UCSD-AML1 (cell line): ENCODE data around the gene ZNF157.
"Not testable (repeated sequence)": the region's sequence is repeated elsewhere in the genome, so short reads cannot be mapped to it uniquely, and the experiment has no call there.

Experiments
- DNase-seq: peaks from one replicate; lab custom pipeline; 2025; ENCODE audit not compliant: unreplicated experiment; lab: John Stamatoyannopoulos, UW

The ZNF157 gene

DNA sequence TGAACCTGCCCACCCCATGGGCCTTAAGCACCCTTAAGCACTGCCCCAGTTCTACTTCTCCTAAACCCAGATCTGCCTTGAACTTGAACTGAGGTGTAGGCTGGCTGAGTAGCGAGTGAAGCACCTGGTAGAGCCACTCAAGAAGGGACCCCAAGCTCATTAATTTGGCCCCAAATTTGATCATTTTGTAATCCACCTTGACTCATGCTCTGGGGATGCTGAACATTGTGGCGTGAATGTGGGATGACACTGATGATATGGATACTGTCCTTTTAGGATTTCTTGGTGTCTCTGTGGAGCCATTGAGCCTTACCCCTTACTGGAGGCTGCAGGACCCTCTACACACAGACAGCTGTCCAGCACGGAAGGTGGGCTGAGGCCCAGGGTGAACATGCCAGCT, at the start of gene ZNF157:
TSS of gene ZNF157 (plus strand) at position 301 of the 400 bp plus-strand sequence. CDS start at position 392, 91 bp downstream.
- DNase-seq = no peak

DNA sequence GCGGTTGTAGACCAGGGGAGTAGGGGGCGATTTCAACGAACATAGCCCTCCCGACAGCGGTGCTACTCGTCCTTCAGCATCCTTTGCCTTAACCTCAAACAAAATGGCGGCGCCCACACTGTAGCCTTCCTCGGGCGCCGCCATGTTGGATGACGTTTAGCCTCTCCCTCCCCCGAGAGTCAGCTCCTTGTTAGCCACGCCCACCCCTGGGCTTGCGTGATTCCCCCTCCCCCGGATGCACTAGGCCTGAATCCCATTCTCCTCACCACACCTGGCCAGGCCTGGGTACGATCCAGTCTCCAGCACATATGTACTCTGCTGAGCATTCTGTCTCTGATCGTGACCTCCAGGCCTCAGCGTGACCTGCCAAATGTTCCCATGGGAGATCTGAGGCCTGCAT, 49.0 kb upstream of the ZNF157 start:
- no peak for DNase-seq

GRCh38 chrX:47321823-47322371, 48.5 kb upstream of the ZNF157 start:
- DNase-seq = no peak

DNA sequence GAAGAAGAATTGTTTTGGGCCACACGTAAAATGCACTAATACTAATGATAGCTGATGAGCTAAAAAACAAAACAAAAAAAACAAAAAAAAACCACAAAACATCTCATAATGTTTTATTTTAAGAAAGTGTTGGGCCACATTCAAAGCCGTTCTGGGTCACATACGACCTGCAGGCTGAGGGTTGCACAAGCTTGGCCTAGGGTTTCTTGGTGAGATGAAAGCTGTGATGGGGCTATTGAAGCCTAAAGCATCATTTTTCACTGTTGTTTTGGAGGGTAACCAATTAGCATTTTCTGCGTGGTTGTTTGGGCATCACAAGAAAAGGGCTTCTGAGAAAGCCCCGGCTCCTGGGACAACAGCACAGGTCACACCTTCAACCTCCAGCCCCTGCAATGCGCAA, 42.5 kb upstream of the ZNF157 start:
- DNase-seq = no peak

GRCh38 chrX:47332729-47333128, 37.6 kb upstream of the ZNF157 start:
- not testable (repeated sequence) for DNase-seq

DNA sequence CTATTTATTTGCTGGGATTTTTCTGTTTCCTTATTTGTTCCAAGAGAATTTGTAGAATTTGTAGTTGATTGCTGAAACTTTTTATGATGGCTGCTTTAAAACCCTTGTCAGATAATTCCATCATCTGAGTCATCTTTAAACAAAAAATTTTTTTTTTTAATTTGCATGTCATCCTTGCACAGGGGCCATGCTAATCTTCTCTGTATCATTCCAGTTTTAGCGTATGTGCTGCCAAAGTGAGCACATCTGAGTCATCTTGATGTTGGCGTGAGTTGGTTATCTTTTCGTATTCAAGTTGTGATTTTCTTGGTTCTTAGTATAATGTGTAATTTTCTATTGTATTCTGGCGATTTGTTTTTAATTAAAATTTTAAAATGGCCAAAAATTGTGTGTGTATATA, 18.7 kb upstream of the ZNF157 start:
- DNase-seq = no peak

DNA sequence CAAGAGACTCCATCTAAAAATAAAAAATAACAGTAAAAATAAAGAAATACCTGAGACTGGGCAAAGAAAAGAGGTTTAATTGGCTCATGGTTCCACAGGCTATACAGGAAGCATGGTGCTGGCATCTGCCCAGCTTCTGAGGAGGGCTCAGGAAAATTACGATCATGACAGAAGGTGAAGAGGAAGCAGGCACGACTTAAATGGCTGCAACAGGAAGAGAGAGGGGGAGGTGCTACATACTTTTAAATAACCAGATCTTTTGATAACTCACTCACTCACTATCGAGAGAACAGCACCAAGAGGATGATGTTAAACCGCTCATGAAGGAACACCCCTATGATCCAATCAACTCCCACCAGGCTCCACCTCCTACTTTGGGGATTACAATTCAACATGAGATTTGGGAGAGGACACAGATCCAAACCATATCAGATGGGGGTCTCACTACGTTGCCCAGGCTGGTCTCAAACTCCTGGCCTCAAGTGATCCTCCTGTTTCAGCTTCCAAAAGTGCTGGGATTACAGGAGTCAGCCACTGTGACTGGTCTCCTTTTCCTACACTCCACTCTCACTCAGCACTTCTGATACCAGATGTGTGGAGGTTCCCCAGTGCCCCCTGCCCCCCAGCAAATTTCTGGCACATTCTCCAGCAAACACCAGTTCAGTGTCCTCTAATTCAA, 11.9 kb upstream of the ZNF157 start:
- DNase-seq = peak; percentile 26

DNA sequence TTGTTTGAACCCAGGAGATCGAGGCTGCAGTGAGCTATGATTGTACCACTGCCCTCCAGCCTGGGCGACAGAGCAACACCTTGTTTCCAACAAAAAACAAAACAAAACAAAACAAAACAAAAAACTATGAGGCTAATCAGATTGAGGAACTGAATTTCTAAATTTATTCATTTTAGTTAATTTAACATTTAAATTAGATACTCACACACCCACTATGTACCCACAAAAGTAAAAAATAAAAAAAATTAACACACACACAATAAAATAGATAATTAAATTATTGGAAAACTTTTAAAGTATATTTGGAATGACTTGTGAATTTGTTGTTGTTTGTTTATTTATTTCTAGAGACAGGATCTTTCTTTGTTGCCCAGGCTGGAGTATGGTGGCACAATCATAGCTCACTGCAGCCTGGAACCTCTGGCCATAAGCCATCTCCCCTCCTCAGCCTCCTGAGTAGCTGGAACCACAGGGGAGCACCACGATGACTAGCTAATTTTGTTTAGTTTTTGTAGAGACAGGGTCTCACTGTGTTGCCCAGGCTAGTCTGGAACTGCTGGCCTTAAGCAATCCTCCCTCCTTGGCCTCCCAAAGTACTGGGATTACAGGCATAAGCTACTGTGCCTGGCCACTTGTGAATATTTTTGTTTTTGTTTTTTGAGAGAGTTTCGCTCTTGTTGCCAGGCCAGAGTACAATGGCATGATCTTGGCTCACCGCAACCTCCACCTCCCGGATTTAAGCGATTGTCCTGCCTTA, 9.8 kb upstream of the ZNF157 start:
- DNase-seq = no peak

DNA sequence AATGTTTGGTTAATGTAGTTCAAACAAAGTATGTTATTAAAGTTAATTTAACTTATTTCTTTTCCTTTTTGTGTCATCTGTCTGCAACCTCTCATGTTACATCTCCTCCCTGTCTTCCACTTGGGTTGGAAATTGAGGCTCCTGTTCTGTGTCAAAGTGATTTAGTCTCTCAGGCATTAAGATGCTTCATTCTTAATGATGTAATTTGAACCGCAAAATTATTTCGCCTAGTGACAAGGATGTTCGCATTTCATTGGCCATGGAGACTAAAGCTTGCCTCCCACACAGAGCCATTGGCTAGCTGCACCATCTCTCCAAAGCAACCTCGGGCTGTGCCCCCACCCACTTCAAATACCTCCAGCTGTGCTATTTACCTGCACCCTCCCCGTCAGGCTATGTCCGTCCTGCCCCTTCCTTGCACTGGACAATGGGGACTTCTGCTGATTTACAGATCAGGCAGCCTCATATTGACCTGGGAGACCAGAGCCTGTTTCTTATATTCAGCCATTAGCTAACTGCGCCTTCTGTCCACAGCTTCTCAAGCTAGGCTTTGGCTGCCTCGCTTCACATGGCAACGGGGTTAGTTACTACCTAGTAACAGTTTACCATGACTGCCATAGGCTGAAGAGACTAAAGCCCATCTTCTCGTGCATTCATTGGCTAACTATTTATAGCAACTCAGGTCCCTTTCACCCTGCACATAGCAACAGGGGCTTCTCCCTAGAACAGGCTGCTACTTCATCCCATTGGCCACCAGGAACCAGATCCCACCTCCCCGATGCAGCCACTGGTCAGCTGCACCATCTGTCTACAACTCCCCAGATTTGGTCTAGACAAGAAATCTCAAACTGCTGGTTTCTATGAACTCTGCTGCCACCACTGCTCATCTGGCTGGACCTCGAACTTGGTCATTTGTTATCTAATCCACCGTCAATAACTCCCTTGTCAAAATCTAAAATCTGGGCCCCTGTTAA, 8.6 kb upstream of the ZNF157 start:
- DNase-seq = peak; percentile 21

GRCh38 chrX:47366041-47366722, 4.2 kb upstream of the ZNF157 start:
- no peak for DNase-seq

DNA sequence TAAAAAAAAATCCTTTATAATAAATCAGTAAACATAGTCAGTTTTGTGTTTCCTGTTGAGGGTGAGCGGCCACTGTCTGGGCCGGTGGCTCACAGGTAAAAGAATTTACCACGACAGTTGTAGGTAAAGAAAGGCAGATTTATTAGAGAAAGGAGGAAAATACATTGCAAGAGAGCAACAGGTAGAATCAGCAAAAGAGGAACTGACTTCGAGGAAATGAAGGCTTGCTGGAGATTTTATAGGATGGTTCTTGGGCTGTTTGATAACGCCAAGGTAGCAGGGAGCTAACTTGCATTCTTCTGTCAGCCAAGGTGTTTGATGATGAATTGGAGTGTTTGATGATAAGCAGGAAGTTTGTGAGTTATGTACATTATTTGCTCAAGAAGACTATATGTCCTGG, 2.8 kb downstream of the ZNF157 start:
- DNase-seq = no peak

DNA sequence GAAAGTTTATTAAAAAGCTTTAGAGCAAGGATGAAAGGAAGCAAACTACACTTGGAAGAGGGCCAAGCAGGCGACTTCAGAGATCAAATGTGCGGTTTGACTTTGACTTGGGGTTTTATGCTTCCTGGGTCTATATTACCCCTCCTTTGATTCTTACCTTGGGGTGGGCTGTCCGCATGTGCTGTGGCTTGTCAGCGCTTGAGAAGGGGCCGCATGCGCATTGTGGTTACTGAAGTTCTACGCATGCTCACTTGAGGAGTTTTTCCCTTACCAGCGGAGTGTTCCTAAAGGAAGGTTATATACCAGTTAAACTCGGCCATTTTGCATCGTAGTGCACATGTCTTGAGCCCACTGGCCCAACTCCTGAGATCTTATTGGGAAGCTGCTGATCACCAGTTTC, 9.9 kb downstream of the ZNF157 start:
- no peak for DNase-seq

GRCh38 chrX:47380837-47381236, 10.5 kb downstream of the ZNF157 start:
- not testable (repeated sequence) for DNase-seq

- peak; percentile 37 for DNase-seq
Observed at GRCh38 chrX:47384502-47384901, 14.1 kb downstream of the ZNF157 start.

- DNase-seq = no peak
Observed at GRCh38 chrX:47390780-47391179, 20.4 kb downstream of the ZNF157 start.

DNA sequence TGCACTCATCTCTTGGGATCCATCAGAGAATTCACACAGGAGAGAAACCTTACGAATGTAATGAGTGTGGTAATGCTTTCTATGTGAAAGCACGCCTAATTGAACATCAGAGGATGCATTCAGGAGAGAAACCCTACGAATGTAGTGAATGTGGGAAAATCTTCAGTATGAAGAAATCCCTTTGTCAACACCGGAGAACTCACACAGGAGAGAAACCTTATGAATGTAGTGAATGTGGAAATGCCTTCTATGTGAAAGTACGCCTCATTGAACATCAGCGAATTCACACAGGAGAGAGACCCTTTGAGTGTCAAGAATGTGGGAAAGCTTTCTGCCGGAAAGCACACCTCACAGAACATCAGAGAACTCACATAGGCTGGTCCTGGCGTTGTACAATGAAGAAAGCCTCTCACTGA, 42.8 kb downstream of the ZNF157 start:
- no peak for DNase-seq

GRCh38 chrX:47420265-47420664, 49.9 kb downstream of the ZNF157 start:
- no peak for DNase-seq

DNA sequence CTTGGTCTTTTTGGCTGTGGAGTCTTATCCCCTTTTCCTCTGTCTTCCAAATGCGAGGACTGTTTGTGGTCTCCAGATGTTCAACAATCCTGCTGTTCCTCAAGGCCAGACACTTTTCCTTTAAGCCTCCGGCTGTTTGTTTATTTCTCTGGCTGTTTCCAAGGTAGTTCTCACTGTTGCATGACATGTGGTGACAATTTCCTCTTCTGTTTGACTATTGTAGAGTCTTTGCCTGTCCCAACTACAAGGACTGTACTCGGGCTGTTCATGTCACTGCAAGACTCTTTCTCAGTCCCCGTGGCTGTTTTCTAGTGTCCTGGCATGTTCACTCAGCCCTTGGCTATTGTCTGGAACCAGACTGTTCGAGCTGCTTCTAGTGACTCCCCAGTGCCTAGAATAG, 50.6 kb downstream of the ZNF157 start:
- DNase-seq = no peak

GRCh38 chrX:47422444-47422843, 52.1 kb downstream of the ZNF157 start:
- DNase-seq = no peak

GRCh38 chrX:47430925-47431324, 60.5 kb downstream of the ZNF157 start:
- DNase-seq = no peak

- no peak for DNase-seq
Observed at GRCh38 chrX:47446431-47446830, 76.1 kb downstream of the ZNF157 start.
